Ascending aorta (tissue), 2 donors: ENCODE measurements around the gene LHPP. TPM values are rescaled to one million over a fixed set of nuclear protein-coding genes. Genes with fewer than 3 reads are reported as not detected.

ENCODE experiments used
- DNase-seq, 2 donors: peaks; one replicate each; pipeline ENCODE4 v3.0.0-alpha.2; 2019; ENCODE audit warnings: low spot score in 2 of 2
- H3K27ac ChIP-seq, 2 donors: fragments of 200-600 bp; sonication (generic); one replicate each; pipeline ENCODE4 v1.5.1; 2016 to 2017; ENCODE audit warnings: mild to moderate bottlenecking in 1 of 2
- H3K27me3 ChIP-seq: fragments of 200-600 bp; sonication (generic); one replicate; pipeline ENCODE4 v1.5.1; 2017
- H3K36me3 ChIP-seq, 2 donors: fragments of 200-600 bp; sonication (generic); one replicate each; pipeline ENCODE4 v1.5.1; 2016
- H3K4me1 ChIP-seq, 2 donors: fragments of 200-600 bp; sonication (generic); one replicate each; pipeline ENCODE4 v1.5.1; 2016 to 2017; ENCODE audit warnings: mild to moderate bottlenecking in 1 of 2
- H3K4me3 ChIP-seq, 2 donors: fragments of 200-600 bp; sonication (generic); one replicate each; pipeline ENCODE4 v1.5.1; 2016 to 2017; ENCODE audit warnings: mild to moderate bottlenecking in 1 of 2
- H3K9me3 ChIP-seq, 2 donors: fragments of 200-600 bp; sonication (generic); one replicate each; pipeline ENCODE4 v1.5.1; 2016
- intact Hi-C: fragments of 100-400 bp; cut with DNase I; formaldehyde crosslinking; loops from one replicate; pipeline ENCODE4 v1.15.1; 2023
- total RNA-seq: library from RNA; depleted of rRNA; stranded (reverse); fragments of >200 nt; gene quantifications from one replicate; pipeline ENCODE4 v1.1.0, GENCODE V29; 2016
- TF ChIP-seq, protein P1 (sequence below), 3 experiments: fragments of 200-600 bp in 2 of 3; fragments of 450-650 bp in 1 of 3; sonication (generic) in 2 of 3; IDR thresholded peaks; one replicate each; pipeline ENCODE4 v1.5.1; 2016 to 2019; ENCODE audit warnings: antibody characterized with exemption in 3 of 3, mild to moderate bottlenecking in 1 of 3, moderate library complexity in 1 of 3

The LHPP gene
- total RNA-seq, 1 donor from 2014 or later = 5.1 TPM

DNA sequence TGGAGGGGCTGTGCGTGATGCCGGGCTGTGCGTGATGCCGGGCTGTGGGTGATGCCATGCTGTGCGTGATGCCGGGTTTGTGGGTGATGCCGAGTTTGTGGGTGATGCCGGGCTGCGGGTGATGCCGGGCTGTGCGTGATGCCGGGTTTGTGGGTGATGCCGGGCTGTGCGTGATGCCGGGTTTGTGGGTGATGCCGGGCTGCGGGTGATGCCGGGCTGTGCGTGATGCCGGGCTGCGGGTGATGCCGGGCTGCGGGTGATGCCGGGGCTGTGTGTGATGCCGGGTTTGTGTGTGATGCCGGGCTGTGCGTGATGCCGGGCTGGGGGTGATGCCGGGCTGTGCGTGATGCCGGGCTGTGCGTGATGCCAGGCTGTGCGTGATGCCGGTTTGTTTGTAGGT lies 153.6 kb downstream of the LHPP start:
- intact Hi-C loops = no loop called here
- peaks cover 0 to 5% of the 10 kb centered on the region in 2 donors for H3K4me1 ChIP-seq

DNA sequence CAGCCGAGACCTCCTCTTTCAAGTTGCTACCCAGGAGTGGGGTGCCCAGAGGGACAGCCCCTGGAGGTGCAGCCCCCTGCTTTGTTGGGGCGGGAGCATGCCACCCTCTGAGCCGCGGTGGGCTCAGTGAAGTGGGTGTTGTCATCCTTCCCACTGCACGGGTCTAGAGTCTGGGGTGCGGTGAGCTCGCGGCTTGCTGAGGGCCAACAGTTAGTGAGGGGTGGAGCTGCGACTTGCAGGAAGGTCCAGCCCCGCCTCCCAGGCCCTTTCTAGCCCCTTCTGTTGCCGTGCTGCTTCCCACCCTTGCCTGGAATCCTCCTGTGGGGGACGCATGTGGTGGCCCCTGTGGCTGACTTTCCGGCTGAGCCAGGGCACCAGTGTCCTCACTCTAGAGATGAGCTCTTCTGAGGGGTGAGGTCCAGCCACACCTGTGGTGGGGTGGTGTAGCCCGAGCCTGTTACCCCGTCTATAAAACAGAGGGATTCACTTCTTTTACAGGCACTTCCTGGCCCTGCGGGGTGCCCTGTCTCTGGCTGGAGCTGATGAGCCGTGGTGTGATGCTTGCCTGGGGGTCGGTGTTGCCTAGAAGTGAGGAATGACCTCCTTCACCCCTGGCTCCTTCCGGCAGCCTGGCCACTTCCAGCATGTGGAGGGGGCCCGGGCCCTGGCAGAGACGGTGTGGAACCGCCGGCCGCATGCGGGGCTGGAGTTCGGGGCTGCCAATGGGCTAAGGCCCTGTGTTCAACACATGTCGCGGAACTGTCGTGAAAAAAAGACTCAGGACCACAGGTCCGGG lies 154.6 kb downstream of the LHPP start:
- TF ChIP-seq, protein P1, sequence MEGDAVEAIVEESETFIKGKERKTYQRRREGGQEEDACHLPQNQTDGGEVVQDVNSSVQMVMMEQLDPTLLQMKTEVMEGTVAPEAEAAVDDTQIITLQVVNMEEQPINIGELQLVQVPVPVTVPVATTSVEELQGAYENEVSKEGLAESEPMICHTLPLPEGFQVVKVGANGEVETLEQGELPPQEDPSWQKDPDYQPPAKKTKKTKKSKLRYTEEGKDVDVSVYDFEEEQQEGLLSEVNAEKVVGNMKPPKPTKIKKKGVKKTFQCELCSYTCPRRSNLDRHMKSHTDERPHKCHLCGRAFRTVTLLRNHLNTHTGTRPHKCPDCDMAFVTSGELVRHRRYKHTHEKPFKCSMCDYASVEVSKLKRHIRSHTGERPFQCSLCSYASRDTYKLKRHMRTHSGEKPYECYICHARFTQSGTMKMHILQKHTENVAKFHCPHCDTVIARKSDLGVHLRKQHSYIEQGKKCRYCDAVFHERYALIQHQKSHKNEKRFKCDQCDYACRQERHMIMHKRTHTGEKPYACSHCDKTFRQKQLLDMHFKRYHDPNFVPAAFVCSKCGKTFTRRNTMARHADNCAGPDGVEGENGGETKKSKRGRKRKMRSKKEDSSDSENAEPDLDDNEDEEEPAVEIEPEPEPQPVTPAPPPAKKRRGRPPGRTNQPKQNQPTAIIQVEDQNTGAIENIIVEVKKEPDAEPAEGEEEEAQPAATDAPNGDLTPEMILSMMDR (IDR thresholded peaks at IDR 0.05) = no peak
- Histone ChIP-seq H3K4me3 (no peak overlapping the region), H3K27ac (no peak overlapping the region), H3K9me3 (no peaks in the 10 kb centered on the region), H3K36me3 (peaks cover 0 to 8% of the 10 kb centered on the region in 2 donors), H3K27me3 (no peaks in the 10 kb centered on the region), H3K4me1 (peaks cover 0 to 5% of the 10 kb centered on the region in 2 donors)
- no peak for DNase-seq
- intact Hi-C loops = no loop called here

More for the DNA sequence above, 153.6 kb downstream of the LHPP start:
- Histone ChIP-seq H3K9me3 (no peaks in the 10 kb centered on the region), H3K4me3 (no peak overlapping the region), H3K27ac (no peak overlapping the region), H3K36me3 (peaks cover 0 to 8% of the 10 kb centered on the region in 2 donors), H3K27me3 (no peaks in the 10 kb centered on the region)
- no peak for DNase-seq
- TF ChIP-seq, protein P1 (IDR thresholded peaks at IDR 0.05) = no peak

DNA sequence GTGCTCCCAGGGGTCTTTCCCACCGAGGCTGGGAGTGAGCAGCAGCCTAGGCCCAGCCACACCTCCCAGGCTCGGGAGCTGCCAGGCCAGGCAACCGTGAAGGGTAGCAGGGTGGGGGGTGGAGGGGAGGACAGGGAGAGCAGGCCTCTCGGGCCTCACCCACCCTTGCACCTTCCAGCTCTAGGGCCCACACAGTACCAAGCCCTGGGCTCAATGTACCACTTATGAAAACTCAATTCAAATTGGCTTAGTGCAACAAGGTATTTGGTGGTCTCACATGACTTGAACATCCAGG lies 155.2 kb downstream of the LHPP start:
- intact Hi-C loops = no loop called here
- Histone ChIP-seq H3K27me3 (no peaks in the 10 kb centered on the region), H3K9me3 (no peaks in the 10 kb centered on the region), H3K36me3 (peaks cover 0 to 8% of the 10 kb centered on the region in 2 donors), H3K4me3 (no peak overlapping the region), H3K4me1 (peaks cover 0 to 6% of the 10 kb centered on the region in 2 donors), H3K27ac (no peak overlapping the region)
- DNase-seq = no peak
- TF ChIP-seq, protein P1 (IDR thresholded peaks at IDR 0.05) = no peak

GRCh38 chr10:124618470-124619073 lies 156.9 kb downstream of the LHPP start:
- TF ChIP-seq, protein P1 (IDR thresholded peaks at IDR 0.05) = no peak
- H3K27ac ChIP-seq = no peak overlapping the region
- intact Hi-C loops = no loop called here

DNA sequence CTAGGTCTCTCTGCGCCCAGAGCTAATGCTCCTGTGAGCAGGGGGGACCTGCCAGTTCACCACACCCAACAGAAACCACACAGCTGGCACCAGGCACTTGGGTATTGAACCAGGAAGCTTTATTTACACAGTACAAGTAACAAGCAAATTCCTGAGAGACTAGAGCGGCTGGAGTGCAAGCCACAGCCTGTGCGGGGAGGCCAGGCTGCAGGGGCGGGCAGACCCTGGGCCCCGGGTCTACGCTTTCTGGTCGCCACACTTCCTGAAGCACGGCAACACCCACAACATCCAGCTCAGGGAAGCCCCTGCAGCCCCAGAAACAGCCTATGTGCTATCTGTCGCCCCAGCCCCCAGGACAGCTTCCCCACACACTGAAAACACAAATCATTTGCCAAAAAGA lies 157.6 kb downstream of the LHPP start:
- no peak overlapping the region for H3K27ac ChIP-seq
- intact Hi-C loops = no loop called here
- no peaks in the 10 kb centered on the region for H3K9me3 ChIP-seq
- TF ChIP-seq, protein P1 (IDR thresholded peaks at IDR 0.05) = no peak
- no peak for DNase-seq
- peaks cover 0 to 5% of the 10 kb centered on the region in 2 donors for H3K4me1 ChIP-seq
- peaks cover 0 to 14% of the 10 kb centered on the region in 2 donors for H3K36me3 ChIP-seq
- H3K4me3 ChIP-seq = no peak overlapping the region
- no peaks in the 10 kb centered on the region for H3K27me3 ChIP-seq

More at GRCh38 chr10:124618470-124619073, 156.9 kb downstream of the LHPP start:
- Histone ChIP-seq H3K27me3 (no peaks in the 10 kb centered on the region), H3K36me3 (peaks cover 0 to 14% of the 10 kb centered on the region in 2 donors), H3K4me1 (peaks cover 0 to 5% of the 10 kb centered on the region in 2 donors), H3K4me3 (no peak overlapping the region), H3K9me3 (no peaks in the 10 kb centered on the region)
- no peak for DNase-seq
